Stimulated activated CD8-positive, alpha-beta memory T cell treated with anti-CD3 and anti-CD28 coated beads, Interleukin-4, amount 100 ng/mL, for 4 hours (primary cell): ENCODE data around the gene PHF10.

Source experiments
- DNase-seq, 2 donors: peaks; one replicate each; pipeline ENCODE4 v3.0.0-alpha.2; 2020; ENCODE audit warnings: low read depth in 2 of 2, low spot score in 1 of 2

Gene PHF10

GRCh38 chr6:169678342-169678741, 46.0 kb downstream of the PHF10 start:
- DNase-seq: no peak

GRCh38 chr6:169677096-169677495, 47.2 kb downstream of the PHF10 start:
- DNase-seq: no peak

- DNase-seq: no peak
These were observed 49.3 kb downstream of the PHF10 start for GRCh38 chr6:169675011-169675410.

GRCh38 chr6:169671563-169671962, 52.7 kb downstream of the PHF10 start:
- DNase-seq: no peak

GRCh38 chr6:169669889-169670288, 54.4 kb downstream of the PHF10 start:
- DNase-seq: no peak

GRCh38 chr6:169669147-169669546, 55.2 kb downstream of the PHF10 start:
- no peak for DNase-seq

GRCh38 chr6:169668203-169668847, 56.0 kb downstream of the PHF10 start:
- DNase-seq: no peak

GRCh38 chr6:169667716-169668115, 56.6 kb downstream of the PHF10 start:
- no peak for DNase-seq

- no peak for DNase-seq
These were observed 57.9 kb downstream of the PHF10 start for GRCh38 chr6:169666441-169666840.

- DNase-seq: no peak
These were observed 59.0 kb downstream of the PHF10 start for GRCh38 chr6:169665289-169665688.

GRCh38 chr6:169664227-169664626, 60.1 kb downstream of the PHF10 start:
- DNase-seq: no peak

- DNase-seq: no peak
These were observed 60.8 kb downstream of the PHF10 start for GRCh38 chr6:169663468-169663867.

- no peak for DNase-seq
These were observed 62.9 kb downstream of the PHF10 start for GRCh38 chr6:169661391-169661756.

- no peak for DNase-seq
These were observed 63.4 kb downstream of the PHF10 start for GRCh38 chr6:169660751-169661390.

GRCh38 chr6:169659820-169660610, 64.3 kb downstream of the PHF10 start:
- DNase-seq: no peak

- DNase-seq: no peak
These were observed 67.1 kb downstream of the PHF10 start for GRCh38 chr6:169657284-169657610.

- DNase-seq: no peak
These were observed 67.6 kb downstream of the PHF10 start for GRCh38 chr6:169656546-169657283.

- peak; percentile 13 to 45 for DNase-seq
These were observed 69.5 kb downstream of the PHF10 start for GRCh38 chr6:169654598-169655391.
